Testis (tissue), 2 donors: Measurements from ENCODE around the gene METAP1D.

Experiments used
- CTCF ChIP-seq, 3 experiments: fragments of 450-650 bp in 2 of 3; fragments of 200-600 bp in 1 of 3; sonication (generic) in 1 of 3; IDR thresholded peaks; one replicate each; pipeline ENCODE4 v1.5.1; 2016 to 2019; ENCODE audit warnings: antibody characterized with exemption in 3 of 3, mild to moderate bottlenecking in 2 of 3, moderate library complexity in 1 of 3
- POLR2A ChIP-seq: fragments of 450-650 bp; IDR thresholded peaks from one replicate; pipeline ENCODE4 v1.6.1; 2017; ENCODE audit warnings: antibody characterized with exemption, mild to moderate bottlenecking, moderate library complexity

- no peak for TF ChIP-seq CTCF (IDR thresholded peaks at IDR 0.05)
- no peak for TF ChIP-seq POLR2A
Measured at GRCh38 chr2:172101821-172102390, 102.2 kb downstream of the METAP1D start.
